CD4-positive, alpha-beta T cell treated with Interleukin-17A for 1 hour (primary cell): ENCODE data around the gene RGS7.
"Not testable (repeated sequence)": the region's sequence is repeated elsewhere in the genome, so short reads cannot be mapped to it uniquely, and the experiment has no call there.

ENCODE experiments used
- DNase-seq: peaks from one replicate; pipeline ENCODE4 v3.0.0-alpha.2; 2020

RGS7 gene

DNA sequence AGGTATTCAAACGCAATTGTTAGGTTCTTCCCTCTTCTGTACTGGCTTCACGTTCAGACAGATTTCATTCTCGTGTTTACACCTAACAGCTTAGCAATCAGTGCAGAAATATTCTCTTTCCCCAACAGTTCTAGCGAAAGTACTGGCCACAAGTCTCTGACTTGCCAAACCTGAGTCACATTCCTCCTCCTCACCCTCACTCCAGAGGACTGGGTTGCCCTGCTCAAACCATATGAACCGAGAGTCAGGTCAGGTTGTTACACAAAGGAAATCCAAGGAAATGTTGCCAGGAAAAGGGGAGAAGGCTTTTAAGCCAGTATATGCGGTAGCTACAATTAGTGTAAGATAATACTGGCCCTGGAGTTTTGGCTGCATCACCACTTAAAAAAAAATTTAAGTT, 282.5 kb downstream of the RGS7 start:
- DNase-seq, result no peak

GRCh38 chr1:241068359-241068758, 288.6 kb downstream of the RGS7 start:
- DNase-seq, result no peak

DNA sequence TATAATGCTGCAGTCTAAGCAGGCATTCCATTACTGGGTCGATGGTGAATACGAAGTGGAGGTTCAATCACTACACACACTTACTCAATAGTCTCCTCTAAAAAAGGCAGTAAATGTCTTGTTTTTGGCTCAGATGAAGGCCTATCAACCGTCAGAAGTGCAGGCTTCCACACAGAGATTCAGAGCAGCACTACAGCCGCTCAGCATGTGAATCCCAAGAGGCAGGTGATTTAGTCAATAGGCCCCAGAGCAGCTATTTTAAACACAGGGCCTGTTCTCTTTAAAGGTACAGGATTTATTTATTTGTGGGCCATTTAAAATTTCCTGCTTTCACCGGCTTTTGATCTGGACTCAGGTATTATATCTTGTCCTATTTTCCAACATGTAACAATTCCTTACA, 293.7 kb downstream of the RGS7 start:
- DNase-seq, result no peak

- DNase-seq, result no peak
These were observed 295.9 kb downstream of the RGS7 start for GRCh38 chr1:241061062-241061461.

DNA sequence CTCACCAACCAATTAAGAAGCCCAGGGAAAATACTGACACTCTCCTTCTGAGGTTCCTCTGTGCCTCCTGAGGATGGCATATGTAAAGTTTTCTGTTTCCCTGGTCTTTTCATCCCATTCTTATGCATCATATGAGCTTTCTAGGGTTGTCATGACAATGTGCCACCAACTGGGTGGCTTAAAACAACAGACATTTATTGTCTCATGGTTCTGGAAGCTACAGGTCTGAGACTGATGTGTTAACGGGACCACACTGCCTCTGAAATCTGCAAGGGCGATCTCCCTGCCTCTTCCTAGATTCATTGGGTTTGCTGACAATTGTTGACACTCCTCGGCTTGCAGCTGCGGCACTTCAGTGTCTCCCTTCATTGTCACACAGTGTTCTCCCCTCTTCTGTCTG, 308.4 kb downstream of the RGS7 start:
- no peak for DNase-seq

DNA sequence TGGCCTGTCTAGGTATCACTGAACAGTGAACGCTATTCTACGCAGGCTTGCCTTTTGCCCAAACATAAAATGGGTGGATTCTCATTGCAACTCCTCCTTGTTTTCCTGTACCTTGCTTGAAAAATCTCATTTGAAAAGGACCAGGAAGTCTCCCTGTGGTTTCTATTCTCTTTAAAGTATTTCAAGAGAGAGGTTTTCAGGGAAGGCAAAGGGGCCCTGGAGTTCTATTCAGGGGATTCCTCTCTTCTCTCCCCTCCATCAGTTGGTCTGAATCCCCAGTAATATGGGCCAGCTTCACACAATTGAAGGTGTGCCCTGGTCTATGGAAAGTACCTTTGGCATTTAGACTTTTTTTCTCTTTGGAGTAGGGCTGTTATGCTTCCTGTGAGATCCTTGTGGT, 311.3 kb downstream of the RGS7 start:
- DNase-seq, result no peak

DNA sequence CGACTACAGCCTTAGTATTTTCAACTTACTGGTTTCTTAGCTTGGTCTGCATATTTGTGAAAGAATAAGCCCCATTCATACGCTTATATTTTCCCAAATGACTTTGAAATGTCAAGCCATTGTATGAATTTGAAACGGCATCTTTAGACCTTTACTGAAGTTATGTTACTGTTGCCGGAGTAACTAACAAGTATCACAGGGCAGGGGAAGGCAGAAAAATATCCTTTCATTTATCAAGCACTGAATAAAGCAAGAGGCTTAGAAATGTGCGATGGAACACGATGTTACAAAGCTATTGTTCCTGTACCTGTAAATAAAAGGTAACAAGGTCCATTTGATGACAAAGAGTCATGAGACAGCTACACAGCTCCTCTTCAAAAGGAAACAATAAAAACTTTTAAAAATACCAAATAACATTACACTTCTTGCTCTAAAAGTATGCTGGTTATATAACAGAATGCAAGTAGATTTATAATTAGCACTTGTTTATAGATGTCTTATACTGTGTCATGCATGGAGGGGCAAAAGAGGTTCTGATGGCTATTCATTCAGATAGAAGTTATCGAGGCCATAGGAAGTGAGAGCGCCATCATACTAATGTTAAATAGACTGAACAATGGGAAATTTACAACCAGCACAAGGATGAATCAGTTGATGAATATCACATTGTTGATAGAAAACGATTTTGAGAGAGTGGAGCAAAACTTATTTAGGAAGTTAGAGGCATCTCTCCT, 322.6 kb downstream of the RGS7 start:
- no peak for DNase-seq

- DNase-seq, result no peak
These were observed 332.2 kb downstream of the RGS7 start for GRCh38 chr1:241024834-241025233.

DNA sequence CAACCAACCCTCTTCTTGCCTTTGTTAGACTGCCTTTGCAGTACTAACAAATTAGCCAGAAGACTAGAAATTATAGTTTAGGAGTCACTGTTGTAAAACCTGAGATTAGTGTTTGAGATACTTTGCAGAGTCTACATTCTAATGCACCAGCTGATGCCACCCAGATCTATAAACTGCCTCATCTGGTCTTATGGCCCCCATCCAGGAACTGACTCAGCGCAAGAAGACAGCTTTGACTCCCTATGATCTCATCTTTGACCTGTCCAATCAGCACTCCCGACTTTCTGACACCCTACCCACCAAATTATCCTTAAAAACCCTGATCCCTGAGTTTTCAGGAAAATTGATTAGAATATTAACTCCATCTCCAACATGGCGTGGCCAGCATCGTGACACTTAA, 334.6 kb downstream of the RGS7 start:
- no peak for DNase-seq

GRCh38 chr1:241020851-241021697, 335.9 kb downstream of the RGS7 start:
- DNase-seq, result no peak

DNA sequence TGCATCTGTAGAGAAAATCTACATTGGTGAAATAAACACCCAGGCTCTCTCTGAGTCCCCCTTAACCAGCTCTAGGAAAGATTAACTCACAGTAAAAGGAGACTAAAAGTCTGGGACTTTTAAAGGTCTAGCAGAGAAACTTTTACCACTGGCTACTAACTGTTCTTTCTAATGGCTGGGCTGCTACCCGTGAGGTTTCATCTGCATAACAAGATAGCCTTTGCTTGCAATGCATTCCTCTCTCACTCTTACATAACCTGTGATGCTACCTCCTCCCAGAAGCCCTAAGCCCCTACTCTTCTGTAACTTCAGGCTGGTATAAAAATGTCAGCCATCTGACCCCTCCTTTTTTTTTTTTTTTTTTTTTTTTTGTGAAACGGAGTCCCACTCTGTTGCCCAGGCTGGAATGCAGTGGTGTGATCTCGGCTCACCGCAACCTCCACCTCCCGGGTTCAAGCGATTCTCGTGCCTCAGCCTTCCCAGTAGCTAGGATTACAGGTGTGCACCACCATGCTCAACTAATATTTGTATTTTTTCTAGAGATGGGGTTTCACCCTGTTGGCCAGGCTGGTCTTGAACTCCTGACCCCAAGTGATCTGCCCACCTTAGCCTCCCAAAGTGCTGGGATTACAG, 344.2 kb downstream of the RGS7 start:
- no peak for DNase-seq

GRCh38 chr1:241007668-241008067, 349.3 kb downstream of the RGS7 start:
- no peak for DNase-seq

DNA sequence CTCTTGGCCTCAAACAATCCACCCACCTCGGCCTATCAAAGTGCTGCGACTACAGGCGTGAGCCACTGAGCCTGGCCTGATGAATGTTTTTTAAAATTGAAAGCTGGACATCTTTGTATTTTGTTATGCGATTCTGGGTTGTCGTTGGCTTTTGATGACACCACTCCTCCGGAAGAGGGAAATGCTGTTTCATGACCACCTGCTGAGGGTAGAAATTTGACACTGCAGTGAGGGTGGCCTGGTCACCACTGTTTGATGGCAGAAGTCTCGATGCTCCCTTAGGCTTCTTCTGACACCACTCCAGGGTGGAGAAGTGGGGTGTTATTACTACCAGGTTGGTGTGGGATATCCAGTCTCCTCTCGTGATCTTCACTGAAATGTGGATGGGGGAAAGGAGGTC, 357.2 kb downstream of the RGS7 start:
- DNase-seq, result no peak

GRCh38 chr1:240998441-240999015, 358.5 kb downstream of the RGS7 start:
- DNase-seq, result no peak

- no peak for DNase-seq
These were observed 359.0 kb downstream of the RGS7 start for GRCh38 chr1:240998024-240998423.

DNA sequence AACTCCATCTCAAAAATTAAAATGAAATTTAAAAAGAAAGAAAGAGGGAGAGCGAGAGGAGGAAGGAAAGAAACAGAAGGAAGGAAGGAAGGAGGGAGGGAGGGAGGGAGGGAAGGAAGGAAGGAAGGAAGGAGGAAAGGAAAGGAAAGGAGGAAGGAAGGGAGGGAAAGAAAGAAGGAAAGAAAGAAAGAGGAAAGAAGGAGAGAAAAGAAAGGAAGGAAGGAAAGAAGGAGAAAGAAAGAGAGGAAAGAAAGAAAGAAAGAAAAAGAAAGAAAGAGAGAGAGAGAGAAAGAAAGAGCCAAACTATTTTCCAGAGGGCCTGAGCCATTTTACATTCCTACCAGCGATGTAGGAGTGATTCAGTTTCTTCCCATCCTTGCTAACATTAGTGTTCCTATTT, 364.0 kb downstream of the RGS7 start:
- DNase-seq, result no peak

DNA sequence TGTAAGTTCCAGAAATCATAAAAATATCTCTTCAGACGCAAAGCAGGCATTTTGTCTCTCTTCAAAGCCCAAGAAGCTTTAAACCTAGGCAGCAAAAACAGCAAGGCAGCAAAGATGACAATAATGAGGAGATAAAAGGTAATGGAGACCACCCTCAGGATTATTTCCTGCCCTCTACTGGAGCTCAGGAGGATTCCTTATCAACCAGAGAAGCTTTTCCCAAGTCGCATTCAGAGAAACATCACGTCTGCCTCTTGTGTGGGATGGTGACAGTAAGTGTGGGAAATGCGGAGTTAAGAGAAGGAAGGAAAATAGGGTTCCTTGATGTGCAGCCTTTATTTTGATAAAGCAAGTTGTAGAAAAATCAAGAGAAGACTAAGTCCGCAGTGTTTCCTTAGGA, 365.8 kb downstream of the RGS7 start:
- no peak for DNase-seq

DNA sequence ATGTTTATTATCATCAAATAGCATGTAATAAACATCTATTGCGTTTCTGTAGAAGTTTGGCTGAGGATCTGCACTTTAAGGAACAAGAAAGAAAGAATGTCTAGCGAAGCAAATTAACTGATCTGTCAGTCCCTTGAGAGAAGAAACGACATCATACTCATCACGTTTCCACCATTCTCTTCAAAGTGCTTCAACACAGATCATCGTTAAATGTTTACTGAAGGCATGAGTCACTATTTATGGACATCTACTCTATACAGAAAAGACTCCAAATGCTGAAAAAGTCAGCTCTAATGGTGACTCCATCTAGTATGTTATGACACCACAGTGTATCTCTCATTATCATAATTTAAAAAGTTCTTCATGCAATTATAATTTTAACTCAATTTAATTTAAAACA, 369.1 kb downstream of the RGS7 start:
- no peak for DNase-seq

- DNase-seq, result no peak
These were observed 371.9 kb downstream of the RGS7 start for GRCh38 chr1:240985081-240985480.

GRCh38 chr1:240980342-240980741, 376.7 kb downstream of the RGS7 start:
- no peak for DNase-seq

GRCh38 chr1:240976685-240977084, 380.3 kb downstream of the RGS7 start:
- DNase-seq, result no peak

DNA sequence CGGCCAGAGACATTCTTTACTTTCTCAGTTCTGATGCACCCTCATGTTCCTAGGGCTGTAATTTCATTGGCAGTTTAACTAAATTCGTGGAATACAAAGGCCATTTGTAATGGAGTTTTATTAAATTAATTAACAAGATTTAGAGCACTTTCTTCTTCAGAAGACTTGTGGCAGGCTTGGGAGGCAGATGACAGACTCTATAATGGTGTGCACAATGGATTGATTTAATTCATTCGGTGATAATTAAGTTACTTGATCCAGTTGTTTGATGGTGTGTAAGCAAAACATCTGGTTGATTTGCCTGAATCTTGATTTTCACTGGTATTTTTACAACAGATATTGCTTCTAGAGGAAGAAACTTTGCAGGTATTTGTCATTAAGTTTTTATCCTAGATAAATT, 383.1 kb downstream of the RGS7 start:
- no peak for DNase-seq

GRCh38 chr1:240972059-240972458, 384.9 kb downstream of the RGS7 start:
- not testable (repeated sequence) for DNase-seq

DNA sequence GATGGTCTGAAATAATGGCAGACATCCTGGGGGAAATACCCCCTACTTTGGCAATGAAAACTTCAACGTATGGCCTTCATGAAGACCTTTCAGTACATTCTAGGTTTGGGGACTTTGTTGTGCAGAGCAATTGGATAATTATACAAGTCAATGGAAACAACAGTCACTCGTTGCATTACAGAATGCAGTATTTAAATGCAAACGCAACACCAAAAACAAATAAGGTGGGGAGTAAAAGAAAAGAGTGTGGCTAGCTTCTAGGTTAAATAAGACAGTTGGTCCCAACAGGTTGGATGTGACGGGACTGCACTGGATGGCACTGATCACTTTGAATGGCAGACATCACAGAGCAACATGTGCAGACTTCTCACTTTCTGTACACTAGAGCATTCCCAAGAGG, 386.8 kb downstream of the RGS7 start:
- DNase-seq, result no peak
